Lower leg skin (tissue), 4 donors: ENCODE results near the gene CTRB1. TPM values are rescaled to one million over a fixed set of nuclear protein-coding genes. Genes with fewer than 3 reads are reported as not detected.
"Not testable (repeated sequence)": the region's sequence is repeated elsewhere in the genome, so short reads cannot be mapped to it uniquely, and the experiment has no call there.

Experiments
- DNase-seq, 2 donors: peaks; one replicate each; pipeline ENCODE4 v3.0.0-alpha.2; 2019; ENCODE audit warnings: low spot score in 2 of 2
- H3K4me3 ChIP-seq: fragments of 200-600 bp; sonication (generic); 2 replicates; pipeline ENCODE4 v1.5.1; 2017; ENCODE audit warnings: mild to moderate bottlenecking, low read depth; ENCODE audit not compliant: poor library complexity, severe bottlenecking
- POLR2A ChIP-seq, 2 donors: fragments of 450-650 bp; IDR thresholded peaks; one replicate each; pipeline ENCODE4 v1.6.1; 2016 to 2017; ENCODE audit warnings: antibody characterized with exemption in 2 of 2, mild to moderate bottlenecking in 1 of 2, moderate library complexity in 1 of 2
- WGBS, 2 donors: methylation state at CpG; one replicate each; pipeline ENCODE4 v1.1.5; 2018; 5-methylcytosine and 5-hydroxymethylcytosine counted together
- intact Hi-C: fragments of 100-400 bp; cut with DNase I; formaldehyde crosslinking; loops from one replicate; pipeline ENCODE4 v1.15.0; 2023; ENCODE audit warnings: low total_unique reads
- total RNA-seq, 4 donors: library from RNA; depleted of rRNA; stranded (reverse); fragments of >200 nt; gene quantifications; one replicate each; pipeline ENCODE4 v1.1.0, GENCODE V29; 2016
- TF ChIP-seq, protein P1 (sequence below), 3 donors: fragments of 450-650 bp; IDR thresholded peaks; one replicate each; pipeline ENCODE4 v1.5.1; 2016; ENCODE audit warnings: antibody characterized with exemption in 3 of 3, mild to moderate bottlenecking in 3 of 3, moderate library complexity in 2 of 3

CTRB1 gene
- total RNA-seq, 4 donors from 2014 or later = 1.0 TPM; not detected in 3

DNA sequence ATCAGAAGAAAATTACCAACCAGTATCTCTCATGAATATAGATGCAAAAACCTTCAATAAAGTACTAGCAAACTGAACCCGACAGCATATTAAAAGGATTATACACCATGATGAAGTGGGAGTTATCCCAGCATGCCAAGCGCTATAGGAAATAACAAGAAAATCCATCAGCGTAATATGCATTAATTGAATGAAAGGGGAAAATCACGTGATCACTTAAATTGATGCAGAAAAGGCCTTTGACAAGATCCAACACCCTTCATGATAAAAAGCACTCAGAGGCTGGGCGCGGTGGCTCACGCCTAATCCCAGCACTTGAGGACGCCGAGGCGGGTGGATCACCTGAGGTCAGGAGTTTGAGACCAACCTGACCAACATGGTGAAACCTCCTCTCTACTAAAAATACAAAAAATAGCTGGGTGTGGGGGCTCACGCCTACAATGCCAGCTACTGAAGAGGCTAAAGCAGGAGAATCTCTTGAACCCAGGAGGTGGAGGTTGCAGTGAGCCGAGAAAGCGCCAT lies 16.7 kb upstream of the CTRB1 start:
- WGBS, 2 donors = 91 to 94% methylated on average over 13 of the region's 13 CpGs
- DNase-seq = peak in 1 of 2 donors; percentile 75
- H3K4me3 ChIP-seq = no peak overlapping the region
- TF ChIP-seq, protein P1, sequence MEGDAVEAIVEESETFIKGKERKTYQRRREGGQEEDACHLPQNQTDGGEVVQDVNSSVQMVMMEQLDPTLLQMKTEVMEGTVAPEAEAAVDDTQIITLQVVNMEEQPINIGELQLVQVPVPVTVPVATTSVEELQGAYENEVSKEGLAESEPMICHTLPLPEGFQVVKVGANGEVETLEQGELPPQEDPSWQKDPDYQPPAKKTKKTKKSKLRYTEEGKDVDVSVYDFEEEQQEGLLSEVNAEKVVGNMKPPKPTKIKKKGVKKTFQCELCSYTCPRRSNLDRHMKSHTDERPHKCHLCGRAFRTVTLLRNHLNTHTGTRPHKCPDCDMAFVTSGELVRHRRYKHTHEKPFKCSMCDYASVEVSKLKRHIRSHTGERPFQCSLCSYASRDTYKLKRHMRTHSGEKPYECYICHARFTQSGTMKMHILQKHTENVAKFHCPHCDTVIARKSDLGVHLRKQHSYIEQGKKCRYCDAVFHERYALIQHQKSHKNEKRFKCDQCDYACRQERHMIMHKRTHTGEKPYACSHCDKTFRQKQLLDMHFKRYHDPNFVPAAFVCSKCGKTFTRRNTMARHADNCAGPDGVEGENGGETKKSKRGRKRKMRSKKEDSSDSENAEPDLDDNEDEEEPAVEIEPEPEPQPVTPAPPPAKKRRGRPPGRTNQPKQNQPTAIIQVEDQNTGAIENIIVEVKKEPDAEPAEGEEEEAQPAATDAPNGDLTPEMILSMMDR (IDR thresholded peaks at IDR 0.05) = no peak
- no peak for TF ChIP-seq POLR2A (IDR thresholded peaks at IDR 0.05)
- intact Hi-C loops = no loop called here

DNA sequence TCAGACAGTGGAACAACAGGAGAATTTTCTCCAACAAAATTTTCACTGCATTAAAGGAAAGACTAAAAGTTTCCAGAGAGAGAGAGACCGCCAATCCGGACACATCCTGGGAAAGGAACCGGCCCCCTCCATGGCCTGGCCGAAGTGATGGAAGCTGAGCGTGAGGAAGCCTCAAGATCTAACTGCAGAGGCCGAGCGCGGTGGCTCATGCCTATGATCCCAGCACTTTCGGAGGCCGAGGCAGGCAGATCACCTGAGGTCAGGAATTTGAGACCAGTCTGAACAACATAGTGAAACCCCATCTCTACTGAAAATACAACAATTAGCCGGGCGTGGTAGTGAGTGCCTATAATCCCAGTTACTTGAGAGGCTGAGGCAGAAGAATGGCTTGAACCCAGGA lies 15.7 kb upstream of the CTRB1 start:
- TF ChIP-seq POLR2A (IDR thresholded peaks at IDR 0.05) = no peak
- TF ChIP-seq, protein P1 (IDR thresholded peaks at IDR 0.05) = no peak
- 82 to 88% methylated on average over 12 of the region's 12 CpGs for WGBS, 2 donors
- intact Hi-C loops = no loop called here

GRCh38 chr16:75203667-75204409 lies 14.9 kb upstream of the CTRB1 start:
- no peak for TF ChIP-seq POLR2A (IDR thresholded peaks at IDR 0.05)
- TF ChIP-seq, protein P1 (IDR thresholded peaks at IDR 0.05) = no peak
- H3K4me3 ChIP-seq = no peak overlapping the region
- WGBS, 2 donors = 82 to 84% methylated on average over 13 of the region's 13 CpGs
- DNase-seq = no peak
- intact Hi-C loops = no loop called here

More for the DNA sequence above, 15.7 kb upstream of the CTRB1 start:
- no peak overlapping the region for H3K4me3 ChIP-seq
- no peak for DNase-seq

- intact Hi-C loops = no loop called here
- 95 to 100% methylated on average over 2 to 3 of the region's 6 CpGs for WGBS, 2 donors
- no peak overlapping the region for H3K4me3 ChIP-seq
- TF ChIP-seq POLR2A (IDR thresholded peaks at IDR 0.05) = no peak
- TF ChIP-seq, protein P1 (IDR thresholded peaks at IDR 0.05) = no peak
- DNase-seq = no peak
These were observed 14.4 kb upstream of the CTRB1 start for GRCh38 chr16:75204410-75204758.

- no CpG with 5 or more reads among the region's 20 CpGs for WGBS, 2 donors
- DNase-seq, intact Hi-C loops, H3K4me3 ChIP-seq: not testable (repeated sequence)
These were observed 13.9 kb upstream of the CTRB1 start for GRCh38 chr16:75204905-75205304.

DNA sequence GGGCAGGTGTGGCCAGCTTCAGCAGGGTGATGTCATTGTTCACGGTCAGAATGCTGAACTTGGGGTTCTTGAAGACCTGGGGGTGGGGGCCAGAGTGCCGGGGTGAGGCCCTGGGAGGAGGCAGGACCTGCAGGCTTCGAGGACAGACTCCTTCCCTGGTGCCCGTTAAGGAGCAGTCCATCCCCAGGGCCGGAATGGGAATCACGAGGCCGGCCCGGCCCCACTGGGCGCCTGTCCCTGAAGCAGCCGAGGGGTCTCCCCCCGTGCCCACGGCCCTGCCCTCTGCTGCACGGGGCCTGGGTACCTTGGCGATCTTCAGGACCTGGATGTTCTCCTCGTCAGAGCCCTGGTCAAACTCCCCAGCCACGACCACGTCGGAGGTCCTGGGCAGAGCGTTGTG lies 13.3 kb upstream of the CTRB1 start:
- DNase-seq, intact Hi-C loops, H3K4me3 ChIP-seq: not testable (repeated sequence)
- no CpG with 5 or more reads among the region's 19 CpGs for WGBS, 2 donors

GRCh38 chr16:75205961-75206748 lies 12.6 kb upstream of the CTRB1 start:
- intact Hi-C loops, H3K4me3 ChIP-seq, DNase-seq: not testable (repeated sequence)
- WGBS, 2 donors = 43 to 66% methylated on average over 11 to 17 of the region's 25 CpGs
